Gastroesophageal sphincter (tissue), 4 donors: Measurements from ENCODE around the gene CLCNKA. TPM values are rescaled to one million over a fixed set of nuclear protein-coding genes. Genes with fewer than 3 reads are reported as not detected.

Source experiments
- ATAC-seq: fragments of 150-250 bp; one replicate; pipeline ENCODE4 v1.9.1; 2016; ENCODE audit warnings: mild to moderate bottlenecking, moderate library complexity
- H3K27ac ChIP-seq, 4 donors: fragments of 200-600 bp; sonication (generic) in 3 of 4; 1 replicate in 3 of 4; 2 replicates in 1 of 4; pipeline ENCODE4 v1.5.1; 2016 to 2019
- H3K27me3 ChIP-seq: fragments of 200-600 bp; sonication (generic); one replicate; pipeline ENCODE4 v1.5.1; 2019
- H3K36me3 ChIP-seq, 2 donors: fragments of 200-600 bp; sonication (generic); one replicate each; pipeline ENCODE4 v1.5.1; 2019; ENCODE audit warnings: control low read depth in 1 of 2
- H3K4me1 ChIP-seq, 3 donors: fragments of 200-600 bp; sonication (generic); 1 replicate in 2 of 3; 2 replicates in 1 of 3; pipeline ENCODE4 v1.5.1; 2016 to 2019; ENCODE audit warnings: control low read depth in 2 of 3
- H3K4me3 ChIP-seq, 2 donors: fragments of 200-600 bp; sonication (generic); one replicate each; pipeline ENCODE4 v1.5.1; 2019; ENCODE audit warnings: mild to moderate bottlenecking in 1 of 2, moderate library complexity in 1 of 2
- H3K9me3 ChIP-seq, 3 donors: fragments of 200-600 bp; sonication (generic); one replicate each; pipeline ENCODE4 v1.5.1; 2017 to 2019; ENCODE audit warnings: control low read depth in 2 of 3
- EP300 ChIP-seq: sonication (generic); formaldehyde crosslinking; IDR thresholded peaks from one replicate; pipeline ENCODE4 v1.6.1; 2017; ENCODE audit warnings: antibody characterized with exemption, mild to moderate bottlenecking
- POLR2A ChIP-seq, 2 donors: fragments of 450-650 bp; IDR thresholded peaks; one replicate each; pipeline ENCODE4 v1.6.1; 2017; ENCODE audit warnings: antibody characterized with exemption in 2 of 2, mild to moderate bottlenecking in 2 of 2, moderate library complexity in 1 of 2
- POLR2AphosphoS5 ChIP-seq: sonication (generic); formaldehyde crosslinking; IDR thresholded peaks from one replicate; pipeline ENCODE4 v1.6.1; 2017; ENCODE audit warnings: antibody characterized with exemption
- WGBS, 2 donors: methylation state at CpG; one replicate each; pipeline ENCODE4 v1.1.5; 2018; ENCODE audit warnings: low coverage in 1 of 2; 5-methylcytosine and 5-hydroxymethylcytosine counted together
- total RNA-seq, 4 donors: library from RNA; depleted of rRNA; stranded (reverse); fragments of >200 nt; gene quantifications; one replicate each; pipeline ENCODE4 v1.1.0, GENCODE V29; 2016
- TF ChIP-seq, protein P1 (sequence below), 4 experiments: fragments of 200-600 bp in 2 of 4; fragments of 450-650 bp in 2 of 4; sonication (generic) in 1 of 4; IDR thresholded peaks; one replicate each; pipeline ENCODE4 v1.5.1; 2017 to 2019; ENCODE audit warnings: antibody characterized with exemption in 4 of 4, mild to moderate bottlenecking in 2 of 4, moderate library complexity in 2 of 4

CLCNKA gene
- total RNA-seq, 4 donors from 2014 or later: 0.08 to 3.0 (median 0.20) TPM; not detected in 1

DNA sequence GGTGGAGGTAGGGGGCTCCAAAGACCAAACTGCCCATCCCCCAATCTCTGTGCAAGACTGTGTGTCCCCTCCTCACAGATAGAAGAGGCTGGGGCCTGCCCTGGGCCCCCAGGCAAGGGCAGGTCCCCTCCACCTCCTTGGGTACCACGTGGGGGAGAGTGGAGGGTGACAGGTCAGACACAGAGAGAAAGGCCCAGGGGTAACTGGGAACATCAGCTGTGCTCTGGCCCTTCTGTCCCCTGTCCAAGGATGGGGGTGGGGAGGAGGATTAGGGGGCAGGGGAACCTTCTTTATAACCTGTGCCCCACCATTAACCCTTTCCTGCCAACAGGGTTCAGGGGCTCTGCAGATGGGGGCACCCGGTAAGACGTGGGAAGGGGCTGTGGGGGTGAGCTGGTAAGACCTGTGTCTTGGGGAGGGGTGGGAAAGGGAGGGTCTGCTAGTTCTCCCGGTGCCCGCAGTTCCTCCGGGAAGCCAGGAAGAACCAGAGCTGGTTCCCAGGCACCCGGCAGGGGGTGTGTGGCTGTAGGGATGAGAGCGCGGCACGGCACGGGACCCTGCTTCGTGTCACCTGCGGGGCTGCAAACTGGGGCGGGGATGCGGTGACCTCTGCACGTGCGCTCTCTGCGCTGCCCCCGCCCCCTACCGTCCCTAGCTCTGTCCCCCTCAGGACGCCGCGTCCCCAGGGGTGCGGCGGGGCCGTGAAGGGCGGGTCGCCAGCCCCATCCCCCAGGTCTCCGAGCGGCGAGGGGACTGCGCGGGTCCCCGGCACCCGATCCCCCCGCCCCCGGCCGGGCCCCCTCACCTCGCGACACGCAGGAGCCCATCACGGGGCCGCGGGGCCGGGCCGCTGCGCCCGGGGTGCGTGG is 51.0 kb downstream of the CLCNKA start:
- Histone ChIP-seq H3K4me3 (peak overlapping the region; percentile 14 to 58), H3K27ac (peak overlapping the region in 1 of 4 donors; percentile 51), H3K27me3 (peaks cover 9% of the 10 kb centered on the region), H3K4me1 (peaks cover 0 to 48% (median 17%) of the 10 kb centered on the region in 3 donors), H3K36me3 (no peaks in the 10 kb centered on the region), H3K9me3 (no peaks in the 10 kb centered on the region)
- no peak for TF ChIP-seq POLR2A (IDR thresholded peaks at IDR 0.05)
- TF ChIP-seq EP300: no peak
- TF ChIP-seq, protein P1, sequence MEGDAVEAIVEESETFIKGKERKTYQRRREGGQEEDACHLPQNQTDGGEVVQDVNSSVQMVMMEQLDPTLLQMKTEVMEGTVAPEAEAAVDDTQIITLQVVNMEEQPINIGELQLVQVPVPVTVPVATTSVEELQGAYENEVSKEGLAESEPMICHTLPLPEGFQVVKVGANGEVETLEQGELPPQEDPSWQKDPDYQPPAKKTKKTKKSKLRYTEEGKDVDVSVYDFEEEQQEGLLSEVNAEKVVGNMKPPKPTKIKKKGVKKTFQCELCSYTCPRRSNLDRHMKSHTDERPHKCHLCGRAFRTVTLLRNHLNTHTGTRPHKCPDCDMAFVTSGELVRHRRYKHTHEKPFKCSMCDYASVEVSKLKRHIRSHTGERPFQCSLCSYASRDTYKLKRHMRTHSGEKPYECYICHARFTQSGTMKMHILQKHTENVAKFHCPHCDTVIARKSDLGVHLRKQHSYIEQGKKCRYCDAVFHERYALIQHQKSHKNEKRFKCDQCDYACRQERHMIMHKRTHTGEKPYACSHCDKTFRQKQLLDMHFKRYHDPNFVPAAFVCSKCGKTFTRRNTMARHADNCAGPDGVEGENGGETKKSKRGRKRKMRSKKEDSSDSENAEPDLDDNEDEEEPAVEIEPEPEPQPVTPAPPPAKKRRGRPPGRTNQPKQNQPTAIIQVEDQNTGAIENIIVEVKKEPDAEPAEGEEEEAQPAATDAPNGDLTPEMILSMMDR (IDR thresholded peaks at IDR 0.05): no peak
- no peak for TF ChIP-seq POLR2AphosphoS5
- ATAC-seq: no peak
- WGBS, 2 donors: 0% methylated on average over 2 of the region's 49 CpGs; no CpG with 5 or more reads in 1 of the 2 donors

DNA sequence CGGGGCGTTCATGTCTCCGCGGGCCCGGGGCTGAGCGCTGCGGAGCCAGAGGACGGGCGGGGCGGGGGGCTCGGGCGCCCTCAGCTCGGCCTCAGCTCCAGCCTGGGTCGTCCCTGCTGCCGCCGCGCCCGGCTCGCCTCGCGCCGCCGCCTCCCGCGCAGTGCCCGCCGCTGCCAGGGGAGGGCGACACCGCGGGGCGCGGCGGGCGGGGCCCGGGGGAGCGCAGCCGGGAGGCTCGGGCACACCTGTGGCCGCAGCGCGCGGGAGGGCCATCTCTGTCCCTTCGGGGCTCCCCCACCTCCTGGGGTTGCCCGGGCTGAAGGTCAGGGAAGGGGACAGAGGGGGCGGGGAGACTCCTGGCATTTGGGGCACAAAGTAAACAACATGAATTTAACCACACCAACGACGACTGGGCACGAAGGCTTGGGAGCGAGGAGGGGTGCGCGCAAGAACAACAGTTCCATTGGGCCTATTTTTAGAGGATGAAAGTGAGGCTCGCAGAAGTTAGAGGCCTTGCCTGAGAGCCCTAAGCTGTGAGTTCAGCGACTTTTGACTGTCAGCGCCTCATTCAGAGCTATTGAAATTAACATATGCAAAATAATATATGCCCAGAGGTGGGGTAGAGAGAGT is 51.8 kb downstream of the CLCNKA start, which contains the start of gene FAM131C:
FAM131C (minus strand) TSS at position 162 of the 630 bp plus-strand sequence. CDS start 209 bp downstream, outside the sequence.
- TF ChIP-seq, protein P1 (IDR thresholded peaks at IDR 0.05): peak in 3 of 4 experiments; percentile 35 to 73 (median 70)
- no peak for TF ChIP-seq POLR2AphosphoS5
- TF ChIP-seq POLR2A (IDR thresholded peaks at IDR 0.05): no peak
- no peak for TF ChIP-seq EP300
- peaks cover 0 to 41% (median 11%) of the 10 kb centered on the region in 3 donors for H3K4me1 ChIP-seq
- H3K27ac ChIP-seq: peak within 1 kb of the TSS in 1 of 4 donors; percentile 51
- WGBS, 2 donors: 7 to 15% methylated on average over 9 to 14 of the region's 54 CpGs
- peak; percentile 57 for ATAC-seq
- H3K9me3 ChIP-seq: no peaks in the 10 kb centered on the region
- H3K36me3 ChIP-seq: no peaks in the 10 kb centered on the region
- peaks cover 9% of the 10 kb centered on the region for H3K27me3 ChIP-seq
- peak within 1 kb of the TSS; percentile 14 to 58 for H3K4me3 ChIP-seq

DNA sequence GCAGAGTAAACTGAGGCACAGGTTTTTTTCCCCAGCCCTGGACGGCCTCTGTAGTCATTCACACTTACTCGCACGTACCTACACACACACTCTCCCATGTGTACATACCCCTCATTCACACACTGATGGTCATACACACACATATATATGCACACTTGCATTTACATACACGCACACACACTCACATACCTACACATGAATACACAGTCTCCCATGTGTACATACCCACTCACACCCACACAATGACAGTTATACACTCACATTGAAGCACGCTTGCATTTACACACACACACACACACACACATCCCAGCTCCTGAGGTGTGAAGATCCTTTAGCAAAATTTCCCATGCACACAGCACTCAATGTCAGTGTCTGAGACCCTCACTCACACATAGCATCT is 52.4 kb downstream of the CLCNKA start:
- Histone ChIP-seq H3K9me3 (no peaks in the 10 kb centered on the region), H3K27ac (no peak overlapping the region), H3K4me1 (peaks cover 0 to 43% (median 12%) of the 10 kb centered on the region in 3 donors), H3K36me3 (no peaks in the 10 kb centered on the region), H3K27me3 (peaks cover 9% of the 10 kb centered on the region), H3K4me3 (no peak overlapping the region)
- ATAC-seq: no peak
- TF ChIP-seq POLR2AphosphoS5 (no peak), EP300 (no peak)
- TF ChIP-seq, protein P1 (IDR thresholded peaks at IDR 0.05): no peak
- 67 to 75% methylated on average over 5 of the region's 5 CpGs for WGBS, 2 donors

DNA sequence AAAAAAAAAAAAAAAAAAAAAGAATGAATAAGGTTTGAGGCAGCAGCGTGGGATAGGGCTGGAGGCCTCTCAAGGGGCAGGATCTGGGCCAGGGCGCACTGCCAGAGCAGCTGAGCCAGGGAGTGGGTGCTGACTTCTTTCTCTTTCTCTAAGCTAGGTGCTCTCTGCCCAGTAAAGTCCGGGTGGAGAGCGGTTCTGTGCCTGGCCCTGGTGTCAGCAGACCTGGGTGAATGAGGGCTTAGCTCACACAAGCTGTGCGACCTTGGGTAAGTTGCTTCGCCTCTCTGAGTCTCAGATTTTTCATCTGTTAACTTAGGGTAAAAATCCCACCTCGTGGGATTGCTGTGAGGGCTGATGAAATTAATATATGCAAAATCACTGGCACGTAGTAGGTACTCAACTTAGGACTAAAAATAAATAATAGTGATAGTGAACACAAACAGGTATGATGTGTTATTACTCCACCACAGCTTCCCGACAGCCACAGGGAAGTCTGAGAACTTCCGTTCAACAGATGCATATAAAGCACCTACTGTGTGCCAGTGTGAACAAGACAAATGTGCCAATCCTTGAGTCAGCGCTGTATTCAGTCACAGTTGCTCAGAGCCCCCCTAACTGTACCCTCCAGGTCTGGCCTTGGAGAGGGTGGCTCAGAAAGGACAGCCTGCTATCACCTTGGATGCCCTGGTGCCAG is 53.6 kb downstream of the CLCNKA start:
- WGBS, 2 donors: 48 to 51% methylated on average over 5 to 10 of the region's 11 CpGs
- Histone ChIP-seq H3K9me3 (no peaks in the 10 kb centered on the region), H3K27ac (no peak overlapping the region), H3K36me3 (no peaks in the 10 kb centered on the region), H3K27me3 (peaks cover 9% of the 10 kb centered on the region), H3K4me1 (peaks cover 0 to 46% (median 13%) of the 10 kb centered on the region in 3 donors), H3K4me3 (no peak overlapping the region)
- TF ChIP-seq POLR2AphosphoS5 (no peak), EP300 (no peak), POLR2A (IDR thresholded peaks at IDR 0.05) (no peak)
- TF ChIP-seq, protein P1 (IDR thresholded peaks at IDR 0.05): no peak
- ATAC-seq: peak; percentile 52
